Keratinocyte (primary cell): ENCODE measurements around the gene GRIN2D. TPM values are rescaled to one million over a fixed set of nuclear protein-coding genes. Genes with fewer than 3 reads are reported as not detected.
A peak's percentile ranks its signal among the peaks of the same experiment; 100 is the strongest.

Experiments used
- DNase-seq: peaks from one replicate; pipeline ENCODE4 v3.0.0-alpha.2; 2011; ENCODE audit warnings: low read depth, missing footprints, low spot score
- FAIRE-seq: peaks from 2 replicates; lab custom pipeline; 2011; peaks lifted over from hg19 to GRCh38; lab: Jason Lieb, UNC
- H2AFZ ChIP-seq: 2 replicates; pipeline ENCODE4 v1.6.0; 2012; ENCODE audit warnings: low read length, control low read depth, inconsistent platforms; ENCODE audit not compliant: control insufficient read depth
- H3K27ac ChIP-seq: 2 replicates; pipeline ENCODE4 v1.5.1; 2011; ENCODE audit warnings: low read length; ENCODE audit not compliant: control insufficient read depth, insufficient read depth
- H3K27me3 ChIP-seq: 3 replicates; pipeline ENCODE4 v1.6.0; 2011; ENCODE audit warnings: low read length; ENCODE audit not compliant: control insufficient read depth, insufficient read depth; ENCODE audit errors: extremely low read depth
- H3K36me3 ChIP-seq, 2 experiments: 2 replicates in 1 of 2; 3 replicates in 1 of 2; pipeline ENCODE4 v1.5.1; 2011; ENCODE audit warnings: low read length in 2 of 2, mild to moderate bottlenecking in 1 of 2; ENCODE audit not compliant: control insufficient read depth in 2 of 2, insufficient read depth in 2 of 2; ENCODE audit errors: extremely low read depth in 1 of 2
- H3K4me1 ChIP-seq: 3 replicates; pipeline ENCODE4 v1.5.1; 2011; ENCODE audit warnings: low read length; ENCODE audit not compliant: control insufficient read depth, insufficient read depth; ENCODE audit errors: extremely low read depth
- H3K4me2 ChIP-seq: 3 replicates; pipeline ENCODE4 v1.6.0; 2011; ENCODE audit warnings: low read depth, low read length; ENCODE audit not compliant: control insufficient read depth, insufficient read depth; ENCODE audit errors: extremely low read depth
- H3K4me3 ChIP-seq, 3 experiments: fragments of 200-600 bp in 1 of 3; sonication (generic) in 1 of 3; 2 replicates in 2 of 3; 3 replicates in 1 of 3; pipeline ENCODE4 v1.5.1; 2011 to 2016; ENCODE audit warnings: low read length in 3 of 3, mild to moderate bottlenecking in 3 of 3, control low read depth in 2 of 3, inconsistent platforms in 1 of 3, low read depth in 1 of 3, mixed read lengths in 1 of 3, mixed run types in 1 of 3, moderate library complexity in 1 of 3; ENCODE audit not compliant: control insufficient read depth in 2 of 3, insufficient read depth in 2 of 3; ENCODE audit errors: extremely low read depth in 1 of 3
- H3K79me2 ChIP-seq: 2 replicates; pipeline ENCODE4 v1.6.0; 2012; ENCODE audit warnings: low read length; ENCODE audit not compliant: control insufficient read depth, insufficient read depth
- H3K9ac ChIP-seq: 3 replicates; pipeline ENCODE4 v1.6.0; 2011; ENCODE audit warnings: low read length; ENCODE audit not compliant: control insufficient read depth, insufficient read depth; ENCODE audit errors: extremely low read depth
- H3K9me1 ChIP-seq: 3 replicates; pipeline ENCODE4 v1.6.0; 2011; ENCODE audit warnings: low read length; ENCODE audit not compliant: control insufficient read depth, insufficient read depth; ENCODE audit errors: extremely low read depth
- H3K9me3 ChIP-seq: 2 replicates; pipeline ENCODE4 v1.5.1; 2012; ENCODE audit warnings: low read depth, low read length; ENCODE audit not compliant: control insufficient read depth
- H4K20me1 ChIP-seq: 3 replicates; pipeline ENCODE4 v1.6.0; 2011; ENCODE audit warnings: low read length; ENCODE audit not compliant: control insufficient read depth, insufficient read depth; ENCODE audit errors: extremely low read depth
- EZH2 ChIP-seq: IDR thresholded peaks from one replicate; pipeline ENCODE4 v1.6.1; 2012; ENCODE audit warnings: inconsistent platforms, mild to moderate bottlenecking, low read length, moderate library complexity
- dilution Hi-C: fragments of 300-500 bp; cut with MboI; formaldehyde crosslinking; loops from one replicate; pipeline ENCODE4 v1.7.0; 2020; ENCODE audit warnings: low sequenced_read_pairs; ENCODE audit not compliant: extremely low pct_ligation_motif_present
- polyA plus RNA-seq, 5 experiments: library from polyadenylated mRNA; depleted of rRNA in 3 of 5; stranded (reverse) in 3 of 5; stranded (forward) in 1 of 5; unstranded in 1 of 5; fragments of >200 nt; gene quantifications; 1 replicate in 1 of 5; 2 replicates in 3 of 5; 3 replicates in 1 of 5; pipeline versions ENCODE4 v1.2.1 to v1.2.3, GENCODE V29; 2011 to 2012; ENCODE audit warnings: missing spikeins in 2 of 5, low read depth in 1 of 5, low replicate concordance in 1 of 5
- TF ChIP-seq, protein P1 (sequence below), 3 experiments: IDR thresholded peaks in 1 of 3; conservative IDR thresholded peaks in 1 of 3; optimal IDR thresholded peaks in 1 of 3; 2 replicates in 2 of 3; 3 replicates in 1 of 3; pipeline versions ENCODE3 to v1.5.1; 2011; ENCODE audit warnings: low read length in 3 of 3, mild to moderate bottlenecking in 3 of 3, moderate library complexity in 2 of 3, control low read depth in 1 of 3, inconsistent platforms in 1 of 3; ENCODE audit not compliant: insufficient read depth in 2 of 3; ENCODE audit errors: extremely low read depth in 1 of 3

GRIN2D gene
- polyA plus RNA-seq, 1 donor (not counting 4 experiments of a cell fraction or from before 2014, with no cell fraction given) = 0.04 TPM

DNA sequence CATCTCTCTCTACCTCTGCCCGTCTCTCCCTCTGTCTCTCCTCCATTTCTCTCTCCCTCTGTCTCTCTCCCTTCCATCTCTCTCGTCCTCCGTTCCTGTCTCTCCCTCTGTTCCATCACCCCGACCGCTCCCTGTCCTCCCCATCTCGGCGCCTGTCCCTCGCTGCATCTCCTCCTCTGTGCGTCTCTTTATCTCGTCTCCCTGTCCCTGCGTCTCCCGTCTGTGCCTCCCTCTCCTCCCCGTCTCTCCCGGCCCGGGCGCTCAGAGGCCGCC, 4.6 kb downstream of the GRIN2D start:
- peaks cover 14% of the 10 kb centered on the region for H3K4me1 ChIP-seq
- no peak for TF ChIP-seq EZH2
- TF ChIP-seq, protein P1, sequence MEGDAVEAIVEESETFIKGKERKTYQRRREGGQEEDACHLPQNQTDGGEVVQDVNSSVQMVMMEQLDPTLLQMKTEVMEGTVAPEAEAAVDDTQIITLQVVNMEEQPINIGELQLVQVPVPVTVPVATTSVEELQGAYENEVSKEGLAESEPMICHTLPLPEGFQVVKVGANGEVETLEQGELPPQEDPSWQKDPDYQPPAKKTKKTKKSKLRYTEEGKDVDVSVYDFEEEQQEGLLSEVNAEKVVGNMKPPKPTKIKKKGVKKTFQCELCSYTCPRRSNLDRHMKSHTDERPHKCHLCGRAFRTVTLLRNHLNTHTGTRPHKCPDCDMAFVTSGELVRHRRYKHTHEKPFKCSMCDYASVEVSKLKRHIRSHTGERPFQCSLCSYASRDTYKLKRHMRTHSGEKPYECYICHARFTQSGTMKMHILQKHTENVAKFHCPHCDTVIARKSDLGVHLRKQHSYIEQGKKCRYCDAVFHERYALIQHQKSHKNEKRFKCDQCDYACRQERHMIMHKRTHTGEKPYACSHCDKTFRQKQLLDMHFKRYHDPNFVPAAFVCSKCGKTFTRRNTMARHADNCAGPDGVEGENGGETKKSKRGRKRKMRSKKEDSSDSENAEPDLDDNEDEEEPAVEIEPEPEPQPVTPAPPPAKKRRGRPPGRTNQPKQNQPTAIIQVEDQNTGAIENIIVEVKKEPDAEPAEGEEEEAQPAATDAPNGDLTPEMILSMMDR (optimal IDR thresholded peaks at IDR 0.05 in 1 of 3, IDR thresholded peaks at IDR 0.05 in 1 of 3, conservative IDR thresholded peaks at IDR 0.05 in 1 of 3; ENCODE audit: extremely low read depth in 1 of 3, insufficient read depth in 2 of 3, low read length in 3 of 3) = no peak
- H3K79me2 ChIP-seq = no peaks in the 10 kb centered on the region
- H3K36me3 ChIP-seq = no peaks in the 10 kb centered on the region
- DNase-seq (no peak), FAIRE-seq (no peak)
- no peaks in the 10 kb centered on the region for H3K9me1 ChIP-seq
- peaks cover 31% of the 10 kb centered on the region for H3K27me3 ChIP-seq
- H2AFZ ChIP-seq = peak overlapping the region; percentile 12
- peak overlapping the region; percentile 31 to 65 (median 60) for H3K4me3 ChIP-seq
- H3K9me3 ChIP-seq = no peaks in the 10 kb centered on the region
- no peak overlapping the region for H3K27ac ChIP-seq
- H3K4me2 ChIP-seq = peak overlapping the region; percentile 73
- H3K9ac ChIP-seq = peak overlapping the region; percentile 74
- no peaks in the 10 kb centered on the region for H4K20me1 ChIP-seq
- dilution Hi-C loops = no loop called here

DNA sequence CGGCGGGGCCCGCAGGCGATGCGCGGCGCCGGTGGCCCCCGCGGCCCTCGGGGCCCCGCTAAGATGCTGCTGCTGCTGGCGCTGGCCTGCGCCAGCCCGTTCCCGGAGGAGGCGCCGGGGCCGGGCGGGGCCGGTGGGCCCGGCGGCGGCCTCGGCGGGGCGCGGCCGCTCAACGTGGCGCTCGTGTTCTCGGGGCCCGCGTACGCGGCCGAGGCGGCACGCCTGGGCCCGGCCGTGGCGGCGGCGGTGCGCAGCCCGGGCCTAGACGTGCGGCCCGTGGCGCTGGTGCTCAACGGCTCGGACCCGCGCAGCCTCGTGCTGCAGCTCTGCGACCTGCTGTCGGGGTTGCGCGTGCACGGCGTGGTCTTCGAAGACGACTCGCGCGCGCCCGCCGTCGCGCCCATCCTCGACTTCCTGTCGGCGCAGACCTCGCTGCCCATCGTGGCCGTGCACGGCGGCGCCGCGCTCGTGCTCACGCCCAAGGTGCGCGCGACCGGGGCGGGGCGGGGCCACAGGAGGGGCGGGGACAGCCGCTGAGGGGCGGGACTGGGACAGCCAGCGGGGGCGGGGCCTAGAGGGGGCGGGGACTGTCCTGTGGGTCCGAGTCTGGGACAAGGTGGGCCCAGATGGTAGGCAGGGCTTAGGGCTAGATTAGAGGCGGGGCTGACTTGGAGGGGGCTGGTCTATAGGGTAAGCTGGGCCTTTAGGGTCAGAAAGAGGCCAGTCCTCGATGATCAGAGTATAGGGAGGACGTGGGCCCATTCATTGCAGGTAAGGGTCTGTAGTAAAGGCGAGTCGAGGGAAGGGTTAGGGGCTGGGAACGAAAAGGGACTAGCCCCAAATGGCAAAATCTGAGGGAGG, 5.1 kb downstream of the GRIN2D start:
- Histone ChIP-seq H3K27me3 (peaks cover 26% of the 10 kb centered on the region), H3K79me2 (no peaks in the 10 kb centered on the region), H3K36me3 (no peaks in the 10 kb centered on the region), H2AFZ (peak overlapping the region; percentile 33), H3K9me1 (no peaks in the 10 kb centered on the region), H3K27ac (no peak overlapping the region), H3K4me1 (peaks cover 14% of the 10 kb centered on the region), H3K9me3 (no peaks in the 10 kb centered on the region), H3K4me2 (peak overlapping the region; percentile 73), H3K9ac (peak overlapping the region; percentile 74), H4K20me1 (no peaks in the 10 kb centered on the region), H3K4me3 (peak overlapping the region; percentile 31 to 65 (median 60))
- dilution Hi-C loops = no loop called here
- DNase-seq (peak; percentile 49), FAIRE-seq (no peak)
- TF ChIP-seq EZH2 = no peak
- TF ChIP-seq, protein P1 (optimal IDR thresholded peaks at IDR 0.05 in 1 of 3, IDR thresholded peaks at IDR 0.05 in 1 of 3, conservative IDR thresholded peaks at IDR 0.05 in 1 of 3; ENCODE audit: extremely low read depth in 1 of 3, insufficient read depth in 2 of 3, low read length in 3 of 3) = no peak
